GM12872 (cell line): ENCODE measurements around the gene PRSS37.

Source experiments
- TF ChIP-seq, protein P1 (sequence below): IDR thresholded peaks from 3 replicates; pipeline ENCODE4 v1.5.1; 2011; ENCODE audit warnings: low read depth, mild to moderate bottlenecking, low read length, moderate library complexity; ENCODE audit not compliant: insufficient read depth

The PRSS37 gene, protein sequence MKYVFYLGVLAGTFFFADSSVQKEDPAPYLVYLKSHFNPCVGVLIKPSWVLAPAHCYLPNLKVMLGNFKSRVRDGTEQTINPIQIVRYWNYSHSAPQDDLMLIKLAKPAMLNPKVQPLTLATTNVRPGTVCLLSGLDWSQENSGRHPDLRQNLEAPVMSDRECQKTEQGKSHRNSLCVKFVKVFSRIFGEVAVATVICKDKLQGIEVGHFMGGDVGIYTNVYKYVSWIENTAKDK

DNA sequence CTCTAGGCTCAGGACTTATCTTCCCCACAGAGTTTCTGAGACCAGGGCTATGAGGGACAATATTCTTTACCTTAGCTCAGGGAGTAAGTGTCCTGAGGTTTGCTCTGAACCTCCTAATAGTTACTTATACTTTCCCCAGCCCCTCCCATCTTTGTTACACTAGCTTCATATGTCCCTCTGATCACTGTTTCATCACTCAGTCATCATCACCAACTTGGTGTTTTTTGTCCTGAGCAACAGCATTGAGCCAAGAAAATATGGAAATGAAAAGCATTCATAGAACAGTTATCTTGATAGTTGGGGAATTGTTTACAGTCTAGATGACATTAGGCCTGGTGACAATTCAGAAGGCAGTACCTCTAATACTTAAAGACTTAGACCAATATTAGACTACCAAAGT lies at the start of gene PRSS37:
Gene PRSS37, minus strand, starts transcription at position 101 of the 400 bp plus-strand sequence. CDS start 436 bp downstream, outside the sequence.
- TF ChIP-seq, protein P1, sequence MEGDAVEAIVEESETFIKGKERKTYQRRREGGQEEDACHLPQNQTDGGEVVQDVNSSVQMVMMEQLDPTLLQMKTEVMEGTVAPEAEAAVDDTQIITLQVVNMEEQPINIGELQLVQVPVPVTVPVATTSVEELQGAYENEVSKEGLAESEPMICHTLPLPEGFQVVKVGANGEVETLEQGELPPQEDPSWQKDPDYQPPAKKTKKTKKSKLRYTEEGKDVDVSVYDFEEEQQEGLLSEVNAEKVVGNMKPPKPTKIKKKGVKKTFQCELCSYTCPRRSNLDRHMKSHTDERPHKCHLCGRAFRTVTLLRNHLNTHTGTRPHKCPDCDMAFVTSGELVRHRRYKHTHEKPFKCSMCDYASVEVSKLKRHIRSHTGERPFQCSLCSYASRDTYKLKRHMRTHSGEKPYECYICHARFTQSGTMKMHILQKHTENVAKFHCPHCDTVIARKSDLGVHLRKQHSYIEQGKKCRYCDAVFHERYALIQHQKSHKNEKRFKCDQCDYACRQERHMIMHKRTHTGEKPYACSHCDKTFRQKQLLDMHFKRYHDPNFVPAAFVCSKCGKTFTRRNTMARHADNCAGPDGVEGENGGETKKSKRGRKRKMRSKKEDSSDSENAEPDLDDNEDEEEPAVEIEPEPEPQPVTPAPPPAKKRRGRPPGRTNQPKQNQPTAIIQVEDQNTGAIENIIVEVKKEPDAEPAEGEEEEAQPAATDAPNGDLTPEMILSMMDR, result no peak

DNA sequence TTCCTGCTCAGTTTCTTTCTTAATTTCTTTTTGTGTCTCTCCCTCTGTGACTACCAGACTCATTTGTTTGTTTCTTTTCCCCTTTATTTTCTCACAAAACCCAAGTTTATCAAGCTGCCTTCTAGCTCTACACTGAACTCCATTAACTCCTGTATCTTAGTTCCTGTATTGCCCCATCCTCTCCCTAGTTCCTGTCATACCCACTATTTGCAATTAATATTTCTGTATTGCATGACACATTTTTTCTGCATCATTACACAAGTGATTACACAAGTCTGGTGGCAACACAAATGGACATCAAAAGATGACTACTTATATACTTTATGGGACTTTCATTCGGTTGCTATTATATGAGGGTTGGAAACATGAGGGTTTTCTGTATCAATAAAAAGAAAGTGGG lies 48.0 kb upstream of the PRSS37 start:
- TF ChIP-seq, protein P1, result no peak

DNA sequence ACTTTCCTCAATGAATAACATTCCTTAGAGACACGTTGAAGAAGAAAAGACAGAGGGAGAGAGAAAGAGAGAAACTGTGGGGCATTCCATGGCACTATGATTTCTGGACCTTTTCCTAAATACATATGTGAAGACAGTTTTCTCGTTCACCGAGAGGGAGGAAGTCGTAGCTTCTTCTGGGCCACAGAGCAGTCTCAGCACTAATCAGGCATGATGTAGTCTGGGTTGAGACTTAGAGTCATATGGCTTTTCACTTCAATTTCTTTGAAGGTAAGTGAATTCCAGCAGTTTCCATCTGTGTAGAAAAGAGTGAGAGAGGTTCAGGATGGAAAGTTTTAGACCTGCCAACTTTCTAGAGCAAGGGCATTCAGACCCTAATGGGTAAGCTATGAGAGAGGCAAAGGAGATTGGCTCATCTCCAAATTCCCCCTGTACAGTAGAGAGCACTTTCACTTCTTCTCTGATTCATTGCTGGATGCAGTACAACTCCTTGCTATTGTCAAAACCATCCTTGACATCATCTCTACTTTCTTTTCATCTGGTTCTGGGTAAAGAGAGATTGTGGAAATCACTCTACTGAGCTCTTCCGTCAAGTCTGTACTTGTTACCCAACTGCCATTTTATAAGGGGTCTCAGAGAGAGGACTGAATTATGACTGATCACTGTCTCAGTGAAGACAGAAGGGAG lies 43.4 kb upstream of the PRSS37 start:
- TF ChIP-seq, protein P1, result no peak

DNA sequence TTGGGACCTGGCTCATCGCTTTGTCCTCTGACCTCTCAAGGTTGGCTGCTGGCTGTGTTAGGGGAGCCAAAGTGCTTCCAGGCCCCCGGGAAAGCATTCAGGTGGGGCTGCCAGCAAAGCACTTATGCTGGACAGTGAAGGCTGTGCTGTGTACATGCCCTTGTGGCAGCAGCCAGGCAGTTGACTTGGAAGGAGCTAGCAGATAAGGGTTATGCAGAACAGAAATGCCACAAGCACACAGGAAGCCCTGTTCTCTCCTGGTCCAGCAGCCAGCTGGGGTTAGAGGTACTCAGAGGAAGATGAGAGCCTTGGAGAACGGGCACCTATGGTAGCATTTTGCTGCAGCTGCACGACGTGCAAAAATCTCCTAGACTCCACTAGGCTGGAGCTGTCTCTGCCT lies 39.7 kb upstream of the PRSS37 start:
- TF ChIP-seq, protein P1, result no peak

DNA sequence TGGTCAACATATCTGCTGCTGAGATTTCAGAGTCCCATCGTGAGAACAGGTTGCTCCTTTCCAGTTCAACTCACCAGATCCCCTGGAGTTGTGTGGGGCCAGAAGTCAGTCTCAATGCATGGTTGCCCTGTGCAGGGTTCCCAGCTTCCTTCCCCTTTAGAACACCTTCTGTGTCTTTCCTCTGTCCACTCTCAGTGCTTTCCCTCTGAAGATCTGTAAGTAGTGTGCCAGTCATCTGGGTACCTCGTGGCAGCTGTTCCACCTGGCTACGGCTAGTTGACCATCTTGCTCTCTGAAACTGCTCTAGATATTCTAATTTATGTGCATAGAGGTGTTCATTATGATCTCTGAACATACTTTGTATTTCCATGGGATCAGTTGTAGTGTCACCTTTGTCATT lies 36.1 kb upstream of the PRSS37 start:
- TF ChIP-seq, protein P1, result no peak

DNA sequence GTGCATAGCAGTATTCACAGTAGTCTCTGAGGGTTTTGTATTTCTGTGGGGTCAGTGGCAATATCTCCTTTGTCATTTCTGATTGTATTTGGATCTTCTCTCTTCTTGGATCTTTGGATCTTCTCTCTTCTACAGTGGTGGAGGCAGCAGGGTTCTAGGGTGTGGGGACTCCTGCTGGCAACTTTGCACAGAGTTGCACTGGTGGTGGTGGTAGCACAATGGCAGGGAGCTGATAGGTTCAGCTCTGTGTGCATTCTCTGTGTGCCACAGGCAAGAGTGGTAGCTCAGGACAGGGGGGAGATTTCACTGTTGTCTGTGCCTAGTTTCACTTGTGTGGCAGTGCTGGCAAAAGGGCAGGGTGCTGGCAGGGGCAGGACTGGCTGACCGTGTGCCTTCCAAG lies 35.1 kb upstream of the PRSS37 start:
- TF ChIP-seq, protein P1, result no peak

DNA sequence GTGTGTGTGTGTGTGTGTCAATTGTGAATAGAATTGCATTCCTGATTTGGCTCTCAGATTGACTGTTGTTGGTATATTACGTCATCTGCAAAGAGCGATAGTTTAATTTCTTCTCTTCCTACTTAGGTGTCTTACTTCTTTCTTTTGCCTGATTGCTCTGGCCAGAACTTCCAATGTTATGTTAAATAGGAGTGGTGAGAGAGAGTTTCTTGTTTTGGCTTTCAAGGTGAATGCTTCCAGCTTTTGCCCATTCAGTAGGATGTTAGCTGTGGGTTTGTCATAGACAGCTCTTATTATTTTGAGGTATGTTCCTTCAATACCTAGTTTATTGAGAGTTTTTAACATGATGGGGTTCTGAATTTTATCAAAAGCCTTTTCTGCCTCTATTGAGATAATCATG lies 34.2 kb upstream of the PRSS37 start:
- TF ChIP-seq, protein P1, result no peak
